Measurements from ENCODE around the gene CDKN1C.
A peak's percentile ranks its signal among the peaks of the same experiment; 100 is the strongest.

The CDKN1C gene

GRCh38 chr11:2913019-2913431 lies 27.4 kb upstream of the CDKN1C start:
- peaks cover 0 to 39% (median 31%) of the 10 kb centered on the region in 4 experiments for H3K4me1 ChIP-seq (ENCODE audit: control extremely low read depth in 1 of 4, control insufficient read depth in 4 of 4, insufficient read depth in 4 of 4, low read length in 3 of 4)
- POLR2A ChIA-PET = no interaction called here
- no peak overlapping the region for H3K27ac ChIP-seq (ENCODE audit: insufficient read depth in 1 of 2, low read depth in 1 of 2, low read length in 2 of 2, poor library complexity in 1 of 2, severe bottlenecking in 2 of 2)
- no peaks in the 10 kb centered on the region for H3K36me3 ChIP-seq (ENCODE audit: control insufficient read depth in 4 of 4, insufficient read depth in 4 of 4, low read length in 3 of 4)
- 79% methylated on average over 12 of the region's 13 CpGs for WGBS (ENCODE audit: insufficient coverage)
- peaks cover 0 to 9% (median 0%) of the 10 kb centered on the region in 5 experiments for H3K27me3 ChIP-seq (replicated peaks in 2 of 5; ENCODE audit: control insufficient read depth in 4 of 5, insufficient read depth in 5 of 5, low read length in 4 of 5)
- H3K4me3 ChIP-seq (ENCODE audit: control insufficient read depth in 1 of 7, extremely low read depth in 1 of 7, insufficient read depth in 4 of 7, low read depth in 2 of 7, low read length in 6 of 7) = no peak overlapping the region
- CTCF ChIA-PET = interaction anchor here (0.6 to 1.3 kb wide), 5 partner anchors 16 to 25 kb away, joined by 3 to 4 read pairs (median 3); partner anchors contain the start of gene PHLDA2
- no peaks in the 10 kb centered on the region for H3K9me3 ChIP-seq (ENCODE audit: control extremely low read depth in 1 of 5, control insufficient read depth in 4 of 5, insufficient read depth in 2 of 5, low read depth in 1 of 5, low read length in 4 of 5)
- peak in 1 of 3 donors; percentile 29 for DNase-seq

GRCh38 chr11:2912498-2912897 lies 26.9 kb upstream of the CDKN1C start:
- Histone ChIP-seq H3K27me3 (replicated peaks in 2 of 5; ENCODE audit: control insufficient read depth in 4 of 5, insufficient read depth in 5 of 5, low read length in 4 of 5) (peaks cover 0 to 9% (median 0%) of the 10 kb centered on the region in 5 experiments), H3K36me3 (ENCODE audit: control insufficient read depth in 4 of 4, insufficient read depth in 4 of 4, low read length in 3 of 4) (no peaks in the 10 kb centered on the region), H3K4me3 (ENCODE audit: control insufficient read depth in 1 of 7, extremely low read depth in 1 of 7, insufficient read depth in 4 of 7, low read depth in 2 of 7, low read length in 6 of 7) (no peak overlapping the region), H3K4me1 (ENCODE audit: control extremely low read depth in 1 of 4, control insufficient read depth in 4 of 4, insufficient read depth in 4 of 4, low read length in 3 of 4) (peaks cover 0 to 39% (median 31%) of the 10 kb centered on the region in 4 experiments), H3K27ac (ENCODE audit: insufficient read depth in 1 of 2, low read depth in 1 of 2, low read length in 2 of 2, poor library complexity in 1 of 2, severe bottlenecking in 2 of 2) (no peak overlapping the region), H3K9me3 (ENCODE audit: control extremely low read depth in 1 of 5, control insufficient read depth in 4 of 5, insufficient read depth in 2 of 5, low read depth in 1 of 5, low read length in 4 of 5) (no peaks in the 10 kb centered on the region)
- CTCF ChIA-PET = interaction anchor here (1.0 to 1.3 kb wide), 3 partner anchors 18 to 22 kb away, joined by 3 to 4 read pairs (median 4); no protein-coding TSS in a partner anchor
- WGBS (ENCODE audit: insufficient coverage) = no CpG with 5 or more reads among the region's 5 CpGs
- POLR2A ChIA-PET = no interaction called here
- DNase-seq = peak in 2 of 3 donors; percentile 70 to 76

- Histone ChIP-seq H3K27ac (ENCODE audit: insufficient read depth in 1 of 2, low read depth in 1 of 2, low read length in 2 of 2, poor library complexity in 1 of 2, severe bottlenecking in 2 of 2) (no peak overlapping the region), H3K4me1 (ENCODE audit: control extremely low read depth in 1 of 4, control insufficient read depth in 4 of 4, insufficient read depth in 4 of 4, low read length in 3 of 4) (peaks cover 0 to 39% (median 31%) of the 10 kb centered on the region in 4 experiments), H3K27me3 (replicated peaks in 2 of 5; ENCODE audit: control insufficient read depth in 4 of 5, insufficient read depth in 5 of 5, low read length in 4 of 5) (peaks cover 0 to 9% (median 0%) of the 10 kb centered on the region in 5 experiments), H3K9me3 (ENCODE audit: control extremely low read depth in 1 of 5, control insufficient read depth in 4 of 5, insufficient read depth in 2 of 5, low read depth in 1 of 5, low read length in 4 of 5) (no peaks in the 10 kb centered on the region), H3K36me3 (ENCODE audit: control insufficient read depth in 4 of 4, insufficient read depth in 4 of 4, low read length in 3 of 4) (no peaks in the 10 kb centered on the region), H3K4me3 (ENCODE audit: control insufficient read depth in 1 of 7, extremely low read depth in 1 of 7, insufficient read depth in 4 of 7, low read depth in 2 of 7, low read length in 6 of 7) (no peak overlapping the region)
- DNase-seq = no peak
- WGBS (ENCODE audit: insufficient coverage) = 91% methylated on average over 8 of the region's 12 CpGs
- CTCF ChIA-PET = interaction anchor here (1.6 kb wide), 1 partner anchor 18 kb away, joined by 3 read pairs; no protein-coding TSS in a partner anchor
- POLR2A ChIA-PET = no interaction called here
Measured at GRCh38 chr11:2911785-2912391, 26.3 kb upstream of the CDKN1C start.

GRCh38 chr11:2911088-2911784 lies 25.7 kb upstream of the CDKN1C start:
- peaks cover 0 to 39% (median 31%) of the 10 kb centered on the region in 4 experiments for H3K4me1 ChIP-seq (ENCODE audit: control extremely low read depth in 1 of 4, control insufficient read depth in 4 of 4, insufficient read depth in 4 of 4, low read length in 3 of 4)
- no peak for DNase-seq
- no peak overlapping the region for H3K27ac ChIP-seq (ENCODE audit: insufficient read depth in 1 of 2, low read depth in 1 of 2, low read length in 2 of 2, poor library complexity in 1 of 2, severe bottlenecking in 2 of 2)
- H3K4me3 ChIP-seq (ENCODE audit: control insufficient read depth in 1 of 7, extremely low read depth in 1 of 7, insufficient read depth in 4 of 7, low read depth in 2 of 7, low read length in 6 of 7) = no peak overlapping the region
- CTCF ChIA-PET = interaction anchor here (1.5 to 1.6 kb wide), 2 partner anchors 16 to 19 kb away, joined by 3 read pairs; no protein-coding TSS in a partner anchor
- POLR2A ChIA-PET = no interaction called here
- H3K36me3 ChIP-seq (ENCODE audit: control insufficient read depth in 4 of 4, insufficient read depth in 4 of 4, low read length in 3 of 4) = no peaks in the 10 kb centered on the region
- WGBS (ENCODE audit: insufficient coverage) = 94% methylated on average over 16 of the region's 18 CpGs
- no peaks in the 10 kb centered on the region for H3K9me3 ChIP-seq (ENCODE audit: control extremely low read depth in 1 of 5, control insufficient read depth in 4 of 5, insufficient read depth in 2 of 5, low read depth in 1 of 5, low read length in 4 of 5)
- H3K27me3 ChIP-seq (replicated peaks in 2 of 5; ENCODE audit: control insufficient read depth in 4 of 5, insufficient read depth in 5 of 5, low read length in 4 of 5) = peaks cover 0 to 9% (median 0%) of the 10 kb centered on the region in 5 experiments

GRCh38 chr11:2910401-2910955 lies 24.9 kb upstream of the CDKN1C start:
- H3K36me3 ChIP-seq (ENCODE audit: control insufficient read depth in 4 of 4, insufficient read depth in 4 of 4, low read length in 3 of 4) = no peaks in the 10 kb centered on the region
- no peak overlapping the region for H3K4me3 ChIP-seq (ENCODE audit: control insufficient read depth in 1 of 7, extremely low read depth in 1 of 7, insufficient read depth in 4 of 7, low read depth in 2 of 7, low read length in 6 of 7)
- CTCF ChIA-PET = interaction anchor here (1.5 to 1.6 kb wide), 2 partner anchors 15 to 20 kb away, joined by 3 read pairs; no protein-coding TSS in a partner anchor
- no peak for DNase-seq
- H3K9me3 ChIP-seq (ENCODE audit: control extremely low read depth in 1 of 5, control insufficient read depth in 4 of 5, insufficient read depth in 2 of 5, low read depth in 1 of 5, low read length in 4 of 5) = no peaks in the 10 kb centered on the region
- 94% methylated on average over 12 of the region's 13 CpGs for WGBS (ENCODE audit: insufficient coverage)
- peaks cover 0 to 36% (median 29%) of the 10 kb centered on the region in 4 experiments for H3K4me1 ChIP-seq (ENCODE audit: control extremely low read depth in 1 of 4, control insufficient read depth in 4 of 4, insufficient read depth in 4 of 4, low read length in 3 of 4)
- H3K27ac ChIP-seq (ENCODE audit: insufficient read depth in 1 of 2, low read depth in 1 of 2, low read length in 2 of 2, poor library complexity in 1 of 2, severe bottlenecking in 2 of 2) = no peak overlapping the region
- POLR2A ChIA-PET = no interaction called here
- peaks cover 0 to 9% (median 0%) of the 10 kb centered on the region in 5 experiments for H3K27me3 ChIP-seq (replicated peaks in 2 of 5; ENCODE audit: control insufficient read depth in 4 of 5, insufficient read depth in 5 of 5, low read length in 4 of 5)

- no peak overlapping the region for H3K4me3 ChIP-seq (ENCODE audit: control insufficient read depth in 1 of 7, extremely low read depth in 1 of 7, insufficient read depth in 4 of 7, low read depth in 2 of 7, low read length in 6 of 7)
- no peak for DNase-seq
- 69% methylated on average over 70 of the region's 78 CpGs for WGBS (ENCODE audit: insufficient coverage)
Measured at GRCh38 chr11:2909133-2909902, 23.7 kb upstream of the CDKN1C start.

More at GRCh38 chr11:2909133-2909902, 23.7 kb upstream of the CDKN1C start:
- no peaks in the 10 kb centered on the region for H3K9me3 ChIP-seq (ENCODE audit: control extremely low read depth in 1 of 5, control insufficient read depth in 4 of 5, insufficient read depth in 2 of 5, low read depth in 1 of 5, low read length in 4 of 5)
- no peak overlapping the region for H3K27ac ChIP-seq (ENCODE audit: insufficient read depth in 1 of 2, low read depth in 1 of 2, low read length in 2 of 2, poor library complexity in 1 of 2, severe bottlenecking in 2 of 2)
- CTCF ChIA-PET = interaction anchor here (1.5 kb wide), 1 partner anchor 14 kb away, joined by 3 read pairs; no protein-coding TSS in a partner anchor
- peaks cover 0 to 9% (median 0%) of the 10 kb centered on the region in 5 experiments for H3K27me3 ChIP-seq (replicated peaks in 2 of 5; ENCODE audit: control insufficient read depth in 4 of 5, insufficient read depth in 5 of 5, low read length in 4 of 5)
- no peaks in the 10 kb centered on the region for H3K36me3 ChIP-seq (ENCODE audit: control insufficient read depth in 4 of 4, insufficient read depth in 4 of 4, low read length in 3 of 4)
- H3K4me1 ChIP-seq (ENCODE audit: control extremely low read depth in 1 of 4, control insufficient read depth in 4 of 4, insufficient read depth in 4 of 4, low read length in 3 of 4) = peaks cover 0 to 25% (median 18%) of the 10 kb centered on the region in 4 experiments
- POLR2A ChIA-PET = no interaction called here

All from common myeloid progenitor, CD34-positive (primary cell).